ENCODE data around the gene SLCO1C1.

SLCO1C1 gene, protein sequence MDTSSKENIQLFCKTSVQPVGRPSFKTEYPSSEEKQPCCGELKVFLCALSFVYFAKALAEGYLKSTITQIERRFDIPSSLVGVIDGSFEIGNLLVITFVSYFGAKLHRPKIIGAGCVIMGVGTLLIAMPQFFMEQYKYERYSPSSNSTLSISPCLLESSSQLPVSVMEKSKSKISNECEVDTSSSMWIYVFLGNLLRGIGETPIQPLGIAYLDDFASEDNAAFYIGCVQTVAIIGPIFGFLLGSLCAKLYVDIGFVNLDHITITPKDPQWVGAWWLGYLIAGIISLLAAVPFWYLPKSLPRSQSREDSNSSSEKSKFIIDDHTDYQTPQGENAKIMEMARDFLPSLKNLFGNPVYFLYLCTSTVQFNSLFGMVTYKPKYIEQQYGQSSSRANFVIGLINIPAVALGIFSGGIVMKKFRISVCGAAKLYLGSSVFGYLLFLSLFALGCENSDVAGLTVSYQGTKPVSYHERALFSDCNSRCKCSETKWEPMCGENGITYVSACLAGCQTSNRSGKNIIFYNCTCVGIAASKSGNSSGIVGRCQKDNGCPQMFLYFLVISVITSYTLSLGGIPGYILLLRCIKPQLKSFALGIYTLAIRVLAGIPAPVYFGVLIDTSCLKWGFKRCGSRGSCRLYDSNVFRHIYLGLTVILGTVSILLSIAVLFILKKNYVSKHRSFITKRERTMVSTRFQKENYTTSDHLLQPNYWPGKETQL

DNA sequence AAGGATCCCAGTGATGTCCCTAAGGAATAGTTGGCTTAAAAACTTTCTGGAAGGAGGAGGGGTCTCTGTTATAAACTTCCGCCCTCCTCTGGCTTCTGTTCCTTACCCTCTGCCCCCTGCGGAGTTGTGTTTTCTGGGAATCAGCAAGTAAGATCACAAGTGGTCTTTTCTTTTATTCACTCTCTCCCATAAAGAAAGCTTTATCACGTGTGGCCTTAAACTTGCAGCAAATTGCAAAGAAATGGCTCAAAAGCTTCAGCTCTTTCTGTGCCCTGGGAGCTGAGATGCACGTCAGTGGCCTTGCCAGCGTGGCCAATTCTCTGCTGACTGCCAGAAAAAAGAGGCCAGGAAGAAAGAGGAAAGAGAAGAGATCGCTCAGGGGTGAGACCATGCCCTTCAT is at the start of gene SLCO1C1:
TSS of gene SLCO1C1 (plus strand) at position 101 of the 400 bp plus-strand sequence. CDS start 4,245 bp downstream, outside the sequence.
- Mint-ChIP-seq H3K9me3 (no peaks in the 10 kb centered on the region), H3K27me3 (no peaks in the 10 kb centered on the region), H3K4me1 (ENCODE audit: low read depth) (no peaks in the 10 kb centered on the region), H3K36me3 (ENCODE audit: low read depth) (no peaks in the 10 kb centered on the region), H3K4me3 (no peak within 1 kb of the TSS), H3K27ac (no peak within 1 kb of the TSS)
- no peak for DNase-seq

DNA sequence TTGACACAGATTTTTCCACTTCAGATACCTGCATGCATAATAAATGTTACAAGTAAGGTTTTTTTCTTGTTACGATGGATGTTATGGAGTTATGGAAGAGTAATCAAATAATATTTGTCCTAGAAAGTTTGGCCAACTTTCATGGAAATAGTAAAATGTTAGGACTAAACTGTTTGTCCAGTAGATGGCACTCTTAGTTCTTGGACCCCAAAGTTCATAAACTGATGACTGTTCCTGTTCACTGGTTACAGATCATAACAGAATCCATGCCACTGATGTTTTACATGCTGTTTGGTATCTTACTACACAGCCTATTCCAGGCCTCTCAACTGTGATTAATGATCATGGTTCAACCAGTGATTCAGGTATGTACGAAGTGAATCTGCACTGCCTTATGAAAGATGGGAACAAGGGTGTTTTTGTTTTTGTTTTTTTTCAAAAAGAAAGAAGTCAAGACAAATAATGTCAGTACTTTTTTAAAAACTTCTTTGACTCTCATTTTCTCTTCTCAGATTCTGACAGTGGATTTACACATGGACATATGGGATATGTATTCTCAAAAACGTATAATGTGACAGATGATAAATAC is 48.8 kb upstream of the SLCO1C1 start:
- DNase-seq = no peak
- H3K27me3 Mint-ChIP-seq = no peaks in the 10 kb centered on the region
- H3K4me3 Mint-ChIP-seq = no peak overlapping the region
- H3K9me3 Mint-ChIP-seq = no peaks in the 10 kb centered on the region
- no peaks in the 10 kb centered on the region for H3K4me1 Mint-ChIP-seq (ENCODE audit: low read depth)
- H3K36me3 Mint-ChIP-seq (ENCODE audit: low read depth) = no peaks in the 10 kb centered on the region
- no peak overlapping the region for H3K27ac Mint-ChIP-seq

DNA sequence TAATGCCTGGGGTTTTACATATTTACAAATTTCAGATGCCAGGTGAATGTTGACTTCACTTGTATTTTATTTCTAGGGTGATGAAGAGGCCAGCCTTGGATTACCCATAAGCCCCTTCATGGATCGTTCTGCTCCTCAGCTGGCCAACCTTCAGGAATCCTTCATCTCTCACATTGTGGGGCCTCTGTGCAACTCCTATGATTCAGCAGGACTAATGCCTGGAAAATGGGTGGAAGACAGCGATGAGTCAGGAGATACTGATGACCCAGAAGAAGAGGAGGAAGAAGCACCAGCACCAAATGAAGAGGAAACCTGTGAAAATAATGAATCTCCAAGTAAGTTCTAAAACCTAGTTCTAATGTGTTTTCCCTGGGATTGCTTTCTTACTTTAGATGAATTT is 41.3 kb upstream of the SLCO1C1 start:
- Mint-ChIP-seq H3K4me1 (ENCODE audit: low read depth) (no peaks in the 10 kb centered on the region), H3K36me3 (ENCODE audit: low read depth) (no peaks in the 10 kb centered on the region), H3K9me3 (no peaks in the 10 kb centered on the region), H3K4me3 (no peak overlapping the region), H3K27ac (no peak overlapping the region), H3K27me3 (no peaks in the 10 kb centered on the region)
- DNase-seq = no peak

DNA sequence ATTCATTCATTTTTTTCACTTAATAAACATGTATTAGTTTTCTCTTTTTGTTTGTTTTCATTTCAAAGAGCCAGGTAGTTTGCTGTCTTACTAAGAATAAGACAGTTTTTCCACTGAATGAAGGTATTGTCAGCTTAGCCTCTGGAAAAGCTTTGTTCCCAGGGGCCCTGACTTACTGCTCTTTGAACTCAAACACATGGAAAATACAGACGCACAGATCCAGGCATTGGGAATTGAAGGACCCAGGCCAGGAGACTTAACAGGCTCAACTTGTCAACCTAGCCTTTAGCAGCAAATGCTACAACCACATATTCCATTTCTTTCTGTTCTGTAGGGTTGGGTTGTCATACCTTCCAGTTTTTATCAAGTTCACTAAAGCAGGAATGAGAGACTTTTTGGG is 38.5 kb upstream of the SLCO1C1 start:
- no peak for DNase-seq
- Mint-ChIP-seq H3K27ac (no peak overlapping the region), H3K4me3 (no peak overlapping the region), H3K9me3 (peaks cover 7% of the 10 kb centered on the region), H3K4me1 (ENCODE audit: low read depth) (no peaks in the 10 kb centered on the region), H3K27me3 (no peaks in the 10 kb centered on the region), H3K36me3 (ENCODE audit: low read depth) (no peaks in the 10 kb centered on the region)

DNA sequence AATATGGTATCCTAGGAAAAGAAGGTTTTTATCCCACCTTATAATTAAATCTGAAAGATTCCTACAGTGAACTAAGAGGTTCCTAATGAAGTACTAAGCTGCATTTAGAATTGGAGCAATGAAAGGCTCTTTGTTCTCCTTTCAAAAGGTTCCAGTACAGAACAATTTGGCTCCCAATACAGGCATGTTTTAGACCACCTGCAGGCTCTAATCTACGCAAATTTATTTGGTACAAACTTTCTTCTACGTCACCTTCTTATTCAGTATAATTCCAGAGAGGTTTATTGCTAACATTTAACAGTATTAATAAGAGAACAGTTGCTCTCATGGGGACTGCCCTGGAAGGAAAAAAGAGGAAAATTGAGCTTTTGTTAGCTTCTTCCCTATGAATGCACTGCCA is 37.6 kb upstream of the SLCO1C1 start:
- H3K27ac Mint-ChIP-seq = no peak overlapping the region
- no peaks in the 10 kb centered on the region for H3K36me3 Mint-ChIP-seq (ENCODE audit: low read depth)
- H3K9me3 Mint-ChIP-seq = peaks cover 13% of the 10 kb centered on the region
- H3K27me3 Mint-ChIP-seq = no peaks in the 10 kb centered on the region
- DNase-seq = no peak
- H3K4me1 Mint-ChIP-seq (ENCODE audit: low read depth) = no peaks in the 10 kb centered on the region
- no peak overlapping the region for H3K4me3 Mint-ChIP-seq

DNA sequence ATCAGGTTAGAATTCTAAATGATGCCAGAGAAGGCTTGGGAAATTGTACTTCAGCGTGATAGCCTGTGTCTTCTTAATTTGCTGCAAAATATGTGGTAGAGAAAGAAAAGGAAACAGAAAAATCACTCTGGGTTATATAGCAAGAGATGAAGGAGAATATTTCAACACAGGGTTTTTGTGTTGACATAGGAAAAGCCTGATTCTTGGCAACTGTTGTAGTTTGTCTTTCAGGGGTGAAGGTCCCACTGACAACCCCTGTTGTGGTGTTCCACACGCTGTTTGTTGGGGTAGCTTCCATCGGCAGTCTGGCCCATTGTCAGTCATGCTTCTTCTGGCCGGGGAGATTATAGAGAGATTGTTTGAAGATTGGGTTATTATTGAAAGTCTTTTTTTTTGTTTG is 13.8 kb upstream of the SLCO1C1 start:
- Mint-ChIP-seq H3K27me3 (no peaks in the 10 kb centered on the region), H3K9me3 (peaks cover 6% of the 10 kb centered on the region), H3K4me1 (ENCODE audit: low read depth) (no peaks in the 10 kb centered on the region), H3K36me3 (ENCODE audit: low read depth) (no peaks in the 10 kb centered on the region), H3K4me3 (no peak overlapping the region), H3K27ac (no peak overlapping the region)
- DNase-seq = no peak

DNA sequence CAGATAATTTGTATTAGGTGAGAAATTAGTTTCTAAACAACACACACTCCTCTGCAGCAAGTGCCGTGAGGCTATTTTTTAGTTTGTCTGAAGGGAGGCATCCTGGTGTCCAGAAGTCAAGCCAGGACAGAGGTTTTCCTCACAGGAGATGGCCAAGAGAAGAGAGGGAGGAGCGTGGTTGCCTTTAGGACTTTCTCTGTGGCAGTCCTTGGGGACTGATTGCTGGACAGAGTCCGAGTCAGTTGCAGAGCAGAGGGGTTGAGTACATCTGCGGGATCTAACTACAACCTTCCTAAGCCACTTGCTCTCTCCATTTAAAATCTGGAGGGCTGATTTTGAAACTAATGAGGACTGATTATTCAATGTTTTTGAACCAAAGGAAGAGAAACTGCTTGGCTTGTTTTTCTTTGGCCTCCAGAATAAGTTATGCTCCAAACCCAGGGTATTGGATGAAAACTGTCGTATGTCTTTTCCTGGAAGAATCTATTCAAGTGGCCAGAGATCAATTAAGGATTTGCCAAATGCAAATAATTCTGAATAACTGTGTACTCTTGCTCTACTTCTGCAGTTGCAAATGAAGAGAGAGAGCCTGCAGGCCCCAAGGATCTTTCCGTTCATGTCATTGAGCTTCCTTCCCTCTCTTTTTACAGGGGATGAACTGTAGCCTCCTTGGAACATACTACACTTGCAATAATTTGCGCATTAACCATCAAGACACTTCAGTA is 1.2 kb downstream of the SLCO1C1 start:
- DNase-seq = no peak

DNA sequence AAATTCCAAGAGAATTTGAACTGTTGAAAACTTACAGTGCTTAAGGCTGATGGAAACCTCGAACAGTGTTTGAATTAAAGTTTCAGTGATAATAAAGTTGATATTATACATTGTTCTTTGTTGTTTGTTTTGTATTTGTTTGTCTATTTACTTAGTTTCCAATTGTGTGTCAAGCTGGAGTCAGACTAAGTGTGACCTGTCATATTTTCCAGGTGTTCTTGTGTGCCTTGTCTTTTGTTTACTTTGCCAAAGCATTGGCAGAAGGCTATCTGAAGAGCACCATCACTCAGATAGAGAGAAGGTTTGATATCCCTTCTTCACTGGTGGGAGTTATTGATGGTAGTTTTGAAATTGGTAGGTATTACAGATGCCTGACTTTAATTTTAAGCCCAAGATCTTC is 6.0 kb downstream of the SLCO1C1 start:
- Mint-ChIP-seq H3K27me3 (no peaks in the 10 kb centered on the region), H3K9me3 (no peaks in the 10 kb centered on the region), H3K36me3 (ENCODE audit: low read depth) (no peaks in the 10 kb centered on the region), H3K4me1 (ENCODE audit: low read depth) (no peaks in the 10 kb centered on the region), H3K27ac (no peak overlapping the region), H3K4me3 (no peak overlapping the region)
- DNase-seq = no peak

More for the DNA sequence above, 1.2 kb downstream of the SLCO1C1 start:
- Mint-ChIP-seq H3K27me3 (no peaks in the 10 kb centered on the region), H3K9me3 (no peaks in the 10 kb centered on the region), H3K4me3 (no peak overlapping the region), H3K36me3 (ENCODE audit: low read depth) (no peaks in the 10 kb centered on the region), H3K4me1 (ENCODE audit: low read depth) (no peaks in the 10 kb centered on the region), H3K27ac (no peak overlapping the region)

DNA sequence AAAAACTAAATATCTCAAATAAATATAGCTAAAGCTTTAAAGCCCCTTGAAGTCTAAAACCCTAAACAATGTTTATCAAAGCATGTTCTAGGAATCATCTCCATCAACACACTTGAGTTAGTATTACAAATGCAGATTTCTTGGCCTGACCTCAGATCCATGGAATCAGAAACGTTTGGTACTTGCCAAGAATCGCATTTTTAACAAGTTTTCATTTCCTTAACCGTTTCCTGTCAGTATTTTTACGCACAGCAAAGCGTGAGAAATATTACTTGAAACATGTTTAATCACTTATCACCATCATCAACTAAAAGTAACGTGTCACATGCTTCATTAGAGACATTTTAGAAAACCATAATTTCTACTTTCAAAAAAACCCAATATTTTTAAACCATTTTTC is 9.7 kb downstream of the SLCO1C1 start:
- DNase-seq = no peak
- H3K27me3 Mint-ChIP-seq = no peaks in the 10 kb centered on the region
- no peak overlapping the region for H3K27ac Mint-ChIP-seq
- H3K36me3 Mint-ChIP-seq (ENCODE audit: low read depth) = no peaks in the 10 kb centered on the region
- no peaks in the 10 kb centered on the region for H3K4me1 Mint-ChIP-seq (ENCODE audit: low read depth)
- no peaks in the 10 kb centered on the region for H3K9me3 Mint-ChIP-seq
- no peak overlapping the region for H3K4me3 Mint-ChIP-seq

DNA sequence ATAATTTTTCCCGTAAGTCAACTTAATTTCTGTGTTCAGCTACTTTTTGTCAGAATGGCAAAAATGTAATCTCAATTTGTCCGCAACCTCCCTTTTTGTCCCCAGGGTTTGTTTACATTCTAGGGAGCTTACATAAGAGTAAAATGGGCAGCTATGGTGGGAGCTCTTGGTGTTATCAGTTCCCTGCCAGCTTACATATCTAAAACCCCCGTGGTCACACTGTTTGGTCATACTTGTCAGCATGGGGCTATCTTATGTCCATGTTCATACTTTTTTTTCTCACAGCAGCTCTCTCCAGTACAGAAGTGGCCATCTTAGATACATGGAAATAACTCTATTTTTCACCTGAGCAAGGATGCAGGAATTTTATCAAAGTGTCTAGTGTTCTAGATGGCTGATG is 16.7 kb downstream of the SLCO1C1 start:
- no peaks in the 10 kb centered on the region for H3K27me3 Mint-ChIP-seq
- no peaks in the 10 kb centered on the region for H3K4me1 Mint-ChIP-seq (ENCODE audit: low read depth)
- no peak overlapping the region for H3K27ac Mint-ChIP-seq
- no peaks in the 10 kb centered on the region for H3K36me3 Mint-ChIP-seq (ENCODE audit: low read depth)
- no peaks in the 10 kb centered on the region for H3K9me3 Mint-ChIP-seq
- DNase-seq = no peak
- no peak overlapping the region for H3K4me3 Mint-ChIP-seq

DNA sequence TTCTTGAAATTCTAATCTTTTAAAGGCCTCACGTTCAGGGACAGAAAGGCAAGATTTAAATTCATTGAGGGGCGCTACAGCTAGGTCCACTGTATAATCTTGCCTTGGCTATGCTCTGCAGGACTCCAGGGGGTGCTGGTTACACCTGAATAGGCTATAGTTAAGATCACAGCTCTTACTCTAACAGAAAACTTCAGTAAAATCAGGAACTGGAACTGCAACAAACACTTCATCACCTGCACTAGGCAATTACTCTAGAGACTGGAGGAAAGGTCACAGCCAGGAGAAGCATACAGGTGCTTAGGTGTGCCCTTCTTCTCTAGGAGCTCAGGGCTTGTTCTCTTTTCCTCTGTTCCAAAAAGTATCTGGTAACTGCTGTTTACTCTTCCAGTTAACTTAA is 20.9 kb downstream of the SLCO1C1 start:
- Mint-ChIP-seq H3K9me3 (peaks cover 6% of the 10 kb centered on the region), H3K36me3 (ENCODE audit: low read depth) (no peaks in the 10 kb centered on the region), H3K27ac (no peak overlapping the region), H3K27me3 (no peaks in the 10 kb centered on the region), H3K4me3 (no peak overlapping the region), H3K4me1 (ENCODE audit: low read depth) (no peaks in the 10 kb centered on the region)
- no peak for DNase-seq

DNA sequence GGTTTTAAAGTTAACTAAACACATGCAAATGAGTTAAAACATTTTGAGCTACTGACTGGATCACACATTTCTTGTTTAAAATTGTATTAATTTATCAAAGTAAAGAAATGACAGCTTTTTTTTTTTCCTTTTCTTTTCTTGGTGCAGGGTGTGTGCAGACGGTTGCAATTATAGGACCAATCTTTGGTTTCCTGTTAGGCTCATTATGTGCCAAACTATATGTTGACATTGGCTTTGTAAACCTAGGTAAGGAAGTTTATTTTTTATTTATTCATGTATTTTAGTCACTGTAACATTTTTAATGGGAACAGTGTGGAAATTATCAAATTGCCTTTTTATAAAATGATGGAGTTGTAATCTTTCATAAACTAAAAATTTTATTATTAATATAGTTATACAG is 21.9 kb downstream of the SLCO1C1 start:
- H3K9me3 Mint-ChIP-seq = peaks cover 6% of the 10 kb centered on the region
- H3K27me3 Mint-ChIP-seq = no peaks in the 10 kb centered on the region
- H3K4me1 Mint-ChIP-seq (ENCODE audit: low read depth) = no peaks in the 10 kb centered on the region
- H3K27ac Mint-ChIP-seq = no peak overlapping the region
- H3K36me3 Mint-ChIP-seq (ENCODE audit: low read depth) = no peaks in the 10 kb centered on the region
- DNase-seq = no peak
- H3K4me3 Mint-ChIP-seq = no peak overlapping the region

DNA sequence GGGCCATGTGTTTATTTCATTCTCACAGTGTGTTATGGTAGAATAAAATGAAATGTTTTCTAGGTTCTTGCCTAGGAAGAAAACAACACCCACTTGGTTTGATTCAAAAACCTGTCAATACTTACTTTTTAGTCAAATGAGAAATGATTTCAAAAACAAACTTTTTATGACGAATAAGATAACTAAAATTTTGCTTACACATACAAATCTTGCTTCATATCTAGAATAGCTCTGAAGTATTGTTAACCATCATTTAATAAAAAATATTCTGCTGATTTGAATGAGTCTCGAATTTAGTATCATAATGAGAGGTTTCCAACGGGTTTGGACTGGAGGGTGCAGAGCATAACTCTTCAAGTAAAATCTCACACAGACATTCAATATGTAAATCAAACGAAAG is 23.2 kb downstream of the SLCO1C1 start:
- Mint-ChIP-seq H3K27me3 (no peaks in the 10 kb centered on the region), H3K4me3 (no peak overlapping the region), H3K9me3 (peaks cover 6% of the 10 kb centered on the region), H3K36me3 (ENCODE audit: low read depth) (no peaks in the 10 kb centered on the region), H3K27ac (no peak overlapping the region), H3K4me1 (ENCODE audit: low read depth) (no peaks in the 10 kb centered on the region)
- no peak for DNase-seq

DNA sequence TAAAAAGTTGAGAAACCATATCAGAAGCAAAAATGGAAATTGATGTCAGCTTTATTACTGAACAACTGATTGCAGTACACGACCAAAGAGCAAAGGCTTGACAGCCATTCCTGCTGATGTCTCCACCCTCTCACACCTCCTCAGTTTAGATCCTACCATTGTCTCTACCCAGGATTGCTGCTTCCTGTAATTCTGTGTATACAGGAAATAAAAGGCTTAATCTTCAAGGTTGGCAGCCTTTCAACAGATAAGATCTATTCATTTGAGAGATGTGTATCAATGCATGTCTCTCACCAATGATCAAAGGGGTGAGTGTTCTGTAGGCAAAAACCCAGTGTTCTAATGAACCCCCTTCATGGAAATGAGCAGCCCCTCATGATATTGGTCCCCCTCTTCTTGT is 27.0 kb downstream of the SLCO1C1 start:
- Mint-ChIP-seq H3K9me3 (peaks cover 6% of the 10 kb centered on the region), H3K36me3 (ENCODE audit: low read depth) (no peaks in the 10 kb centered on the region), H3K27ac (no peak overlapping the region)

More for the DNA sequence above, 27.0 kb downstream of the SLCO1C1 start:
- no peak overlapping the region for H3K4me3 Mint-ChIP-seq
- no peak for DNase-seq
- no peaks in the 10 kb centered on the region for H3K27me3 Mint-ChIP-seq
- no peaks in the 10 kb centered on the region for H3K4me1 Mint-ChIP-seq (ENCODE audit: low read depth)

Measured in activated T-cell treated with anti-CD3 and anti-CD28 coated beads, Interleukin-2, amount 50 U/mL, for 24 hours (primary cell).